NB4 (cell line): ENCODE measurements around the gene NPAS3.

Experiments used
- DNase-seq: peaks from one replicate; pipeline ENCODE4 v3.0.0; 2010; ENCODE audit warnings: low read depth
- H3K4me3 ChIP-seq: one replicate; pipeline ENCODE4 v1.5.1; 2011; ENCODE audit warnings: mild to moderate bottlenecking, low read depth, low read length, moderate library complexity
- CTCF ChIP-seq: IDR thresholded peaks from one replicate; pipeline ENCODE4 v1.5.1; 2012; ENCODE audit warnings: low read depth, low read length
- MAX ChIP-seq: IDR thresholded peaks from 2 replicates; pipeline ENCODE4 v1.6.1; 2011; ENCODE audit warnings: low read depth, low read length
- MYC ChIP-seq: IDR thresholded peaks from 2 replicates; pipeline ENCODE4 v1.6.1; 2011; ENCODE audit warnings: low read depth, low read length
- POLR2A ChIP-seq: IDR thresholded peaks from 2 replicates; pipeline ENCODE4 v1.6.1; 2011; ENCODE audit warnings: mild to moderate bottlenecking; ENCODE audit not compliant: insufficient read length; ENCODE audit errors: extremely low read depth

NPAS3 gene

GRCh38 chr14:32925439-32925838, 13.2 kb upstream of the NPAS3 start:
- DNase-seq = no peak
- no peak overlapping the region for H3K4me3 ChIP-seq
- TF ChIP-seq POLR2A = no peak
- TF ChIP-seq MAX = no peak
- no peak for TF ChIP-seq CTCF
- TF ChIP-seq MYC = no peak

- DNase-seq = no peak
- no peak overlapping the region for H3K4me3 ChIP-seq
- TF ChIP-seq MYC (no peak), CTCF (no peak), MAX (no peak), POLR2A (no peak)
These were observed 6.3 kb upstream of the NPAS3 start for GRCh38 chr14:32932302-32932913.

- no peak for TF ChIP-seq POLR2A
- TF ChIP-seq MYC = no peak
- TF ChIP-seq MAX = no peak
- TF ChIP-seq CTCF = no peak
- DNase-seq = no peak
- H3K4me3 ChIP-seq = no peak overlapping the region
These were observed 5.6 kb upstream of the NPAS3 start for GRCh38 chr14:32932914-32933628.

GRCh38 chr14:32933629-32934072, 5.0 kb upstream of the NPAS3 start:
- no peak for DNase-seq
- TF ChIP-seq POLR2A (no peak), MAX (no peak), CTCF (no peak), MYC (no peak)
- H3K4me3 ChIP-seq = no peak overlapping the region

- no peak overlapping the region for H3K4me3 ChIP-seq
- TF ChIP-seq MYC = no peak
- no peak for TF ChIP-seq MAX
- TF ChIP-seq CTCF = no peak
- no peak for TF ChIP-seq POLR2A
- no peak for DNase-seq
These were observed 4.4 kb upstream of the NPAS3 start for GRCh38 chr14:32934073-32934880.
